CMK (cell line): ENCODE results near the gene SH3RF1.
"Not testable (repeated sequence)": the region's sequence is repeated elsewhere in the genome, so short reads cannot be mapped to it uniquely, and the experiment has no call there.

ENCODE experiments used
- DNase-seq: peaks from one replicate; pipeline ENCODE4 v3.0.0-alpha.2; 2010; ENCODE audit warnings: low read depth

SH3RF1 gene

GRCh38 chr4:169270810-169271691 is at the start of gene SH3RF1:
Gene SH3RF1, minus strand, starts transcription at chr4:169270956. Its CDS starts 1,744 bp downstream, at chr4:169269212.
- peak; percentile 37 for DNase-seq

DNA sequence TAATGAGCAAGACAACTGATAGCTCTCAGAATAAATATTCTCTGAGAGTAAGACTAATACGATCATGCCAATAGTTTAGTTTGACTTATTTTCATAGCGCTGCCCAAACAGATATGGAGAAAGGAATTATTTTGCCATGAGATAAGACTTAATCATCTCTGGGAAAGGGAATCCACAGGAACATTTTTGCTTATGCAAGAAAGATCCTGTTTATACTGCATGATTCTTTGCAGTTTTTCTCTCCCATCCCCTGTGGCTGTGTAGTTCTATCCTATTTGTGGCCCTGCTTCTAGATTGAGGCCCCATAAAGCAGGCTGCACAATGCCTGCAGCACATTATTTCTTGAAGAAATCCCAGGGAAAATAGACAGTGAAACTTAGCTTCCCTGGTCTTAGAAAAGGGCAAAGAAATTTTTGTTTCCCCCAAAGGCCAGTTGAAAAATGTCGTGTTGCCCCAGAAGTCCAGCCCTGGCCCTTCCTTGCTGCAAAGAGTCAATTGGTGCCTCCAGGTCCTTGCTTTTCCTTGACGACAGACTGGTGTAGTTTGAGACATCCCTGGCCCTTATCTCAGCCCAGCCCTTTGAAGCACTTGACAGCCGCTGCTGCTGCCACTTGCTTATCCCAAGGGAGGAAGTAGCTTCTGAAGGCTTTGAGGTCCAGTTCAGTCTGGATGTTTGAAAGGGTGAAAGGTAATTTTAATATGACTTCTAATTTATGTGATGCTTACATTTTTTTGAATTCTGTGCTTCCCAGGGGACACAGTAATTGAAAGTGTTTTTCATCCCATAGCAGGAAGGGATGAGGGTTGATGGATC is 45.0 kb upstream of the SH3RF1 start:
- DNase-seq, result no peak

DNA sequence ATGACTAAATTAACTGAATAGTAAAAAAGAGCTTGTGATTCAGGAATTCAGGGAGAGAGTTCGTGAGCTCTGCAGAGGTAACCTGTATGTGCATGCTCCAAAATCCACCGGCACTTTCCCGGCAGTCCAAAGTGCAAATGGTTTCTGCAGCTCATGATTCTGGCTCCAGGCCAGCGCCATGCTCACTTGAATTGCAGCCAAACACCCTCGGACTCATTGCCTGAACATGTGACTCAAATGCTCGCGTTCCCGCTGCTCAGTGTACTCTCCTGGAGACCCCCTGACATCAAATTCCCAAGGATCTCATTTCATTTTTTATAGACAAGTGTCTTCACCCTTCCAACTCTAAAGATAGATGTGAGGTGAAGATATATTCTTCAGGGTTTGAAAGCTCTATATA is 44.1 kb upstream of the SH3RF1 start:
- no peak for DNase-seq

- DNase-seq, result no peak
Measured at GRCh38 chr4:169313732-169314131, 43.0 kb upstream of the SH3RF1 start.

- DNase-seq, result no peak
Measured at GRCh38 chr4:169312690-169313422, 42.1 kb upstream of the SH3RF1 start.

DNA sequence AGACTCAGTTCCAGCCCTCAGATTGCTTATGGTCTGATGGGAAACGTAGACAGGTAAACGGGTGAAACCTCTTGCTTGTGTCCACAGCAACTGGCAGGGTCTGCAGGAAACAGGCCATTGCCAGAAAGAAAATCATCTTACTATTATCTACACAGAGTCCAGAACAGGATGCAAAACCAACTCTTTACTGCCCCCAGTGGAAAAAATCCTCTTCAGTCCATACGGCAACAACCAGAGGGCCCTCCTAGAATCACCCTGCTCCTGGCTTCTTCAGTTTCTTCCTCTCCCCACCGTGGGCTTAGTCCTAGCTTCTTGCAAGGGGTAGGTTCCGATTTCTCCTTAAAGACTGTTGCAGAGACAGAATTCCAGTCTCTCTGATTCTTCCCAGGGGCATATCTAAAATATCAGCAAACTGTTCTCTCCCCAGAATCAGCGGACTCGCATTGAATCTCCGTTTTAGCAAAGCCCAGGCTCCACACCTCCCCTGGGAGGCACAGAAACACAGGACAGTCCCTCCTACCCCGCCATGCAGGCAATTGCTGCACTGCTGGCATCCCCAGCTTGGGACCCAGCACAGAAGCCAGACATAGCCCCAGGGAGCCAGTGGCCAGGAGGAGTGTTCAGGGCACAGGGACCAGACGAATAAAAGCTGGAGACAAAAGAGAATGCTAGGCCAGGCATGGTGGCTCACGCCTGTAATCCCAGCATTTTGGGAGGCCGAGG is 41.0 kb upstream of the SH3RF1 start:
- peak; percentile 26 for DNase-seq

DNA sequence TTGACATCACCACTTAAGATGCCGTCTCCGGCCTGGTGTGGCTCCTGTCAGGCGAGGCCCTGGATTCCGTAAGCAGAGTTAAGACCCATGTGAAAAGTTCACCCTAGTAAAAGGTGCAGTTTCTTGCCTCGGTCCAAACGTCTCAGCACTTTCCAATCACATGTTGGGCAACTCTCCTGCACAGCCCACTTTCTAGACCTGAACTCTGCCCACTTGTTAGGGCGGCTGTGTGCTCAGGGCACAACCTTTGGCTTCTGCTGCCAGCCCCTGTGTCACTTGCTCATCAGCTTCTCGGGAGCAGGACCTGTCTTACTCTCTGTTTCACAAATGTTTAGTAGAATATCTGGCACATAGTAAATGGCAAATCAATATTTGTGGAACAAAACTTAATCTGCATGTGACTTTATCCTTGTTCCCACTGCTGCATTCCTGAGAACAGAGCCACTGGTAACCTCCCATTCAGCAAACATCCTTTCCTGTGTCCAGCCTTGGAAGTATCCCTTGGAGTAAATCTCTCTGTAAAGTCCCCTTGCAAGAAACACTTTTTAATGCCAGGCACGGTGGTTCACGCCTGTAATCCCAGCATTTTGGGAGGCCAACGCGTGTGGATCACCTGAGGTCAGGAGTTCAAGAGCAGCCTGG is 38.7 kb upstream of the SH3RF1 start:
- DNase-seq, result no peak

DNA sequence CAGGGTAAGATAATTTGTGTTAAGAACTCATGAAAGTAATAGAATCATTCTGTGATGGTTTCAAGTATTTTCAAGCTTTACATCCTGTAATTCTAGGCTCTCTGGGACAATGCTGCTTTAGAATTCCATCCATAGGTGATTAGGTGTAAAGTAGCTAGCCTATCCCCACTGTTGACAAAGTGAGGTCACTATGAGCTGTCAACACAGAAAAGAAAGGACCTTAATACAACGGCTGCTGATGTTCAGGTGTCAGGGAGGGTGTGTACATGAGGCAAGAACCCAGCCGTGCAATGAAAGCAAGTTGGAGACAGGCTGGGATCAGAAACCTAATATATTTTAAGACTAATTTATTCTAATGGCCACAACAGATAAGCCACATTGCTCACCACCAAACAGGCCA is 36.8 kb upstream of the SH3RF1 start:
- DNase-seq, result no peak

GRCh38 chr4:169305651-169306050 is 34.9 kb upstream of the SH3RF1 start:
- DNase-seq, result no peak

DNA sequence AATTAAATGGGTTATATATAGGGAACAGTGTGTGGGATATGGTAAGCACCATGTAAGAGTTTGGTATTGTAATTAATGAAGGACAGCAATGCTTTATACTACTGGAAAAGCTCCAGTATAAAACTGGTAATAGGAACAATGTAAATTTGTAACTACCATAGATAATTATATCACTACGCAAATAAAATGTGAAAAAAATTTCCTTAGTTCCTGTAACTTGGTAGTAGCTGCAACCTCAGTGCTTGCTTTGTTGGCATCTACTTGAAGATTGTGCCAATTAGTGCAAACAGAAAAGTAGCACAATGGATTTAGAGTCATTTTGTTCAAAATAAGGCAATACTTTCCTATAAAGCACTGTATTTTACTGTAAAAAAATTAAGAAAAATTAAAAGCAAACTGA is 34.4 kb upstream of the SH3RF1 start:
- no peak for DNase-seq

DNA sequence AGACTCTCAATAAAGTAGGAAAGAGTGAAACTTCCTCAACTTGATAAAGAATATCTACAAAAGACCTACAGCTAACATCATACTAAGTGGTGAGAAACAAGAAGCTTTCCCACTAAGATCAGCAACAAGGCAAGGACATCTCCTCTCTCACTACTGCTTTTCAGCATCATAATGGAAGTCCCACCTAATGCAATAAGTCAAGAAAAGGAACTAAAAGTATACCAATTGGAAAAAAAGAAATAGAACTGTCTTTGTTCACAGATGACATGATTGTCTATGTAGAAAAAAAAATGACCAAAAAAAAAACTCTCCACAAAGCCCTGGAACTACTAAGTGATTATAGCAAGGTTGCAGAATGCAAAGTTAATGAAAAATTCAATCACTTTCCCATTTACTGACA is 25.1 kb upstream of the SH3RF1 start:
- DNase-seq, result no peak

DNA sequence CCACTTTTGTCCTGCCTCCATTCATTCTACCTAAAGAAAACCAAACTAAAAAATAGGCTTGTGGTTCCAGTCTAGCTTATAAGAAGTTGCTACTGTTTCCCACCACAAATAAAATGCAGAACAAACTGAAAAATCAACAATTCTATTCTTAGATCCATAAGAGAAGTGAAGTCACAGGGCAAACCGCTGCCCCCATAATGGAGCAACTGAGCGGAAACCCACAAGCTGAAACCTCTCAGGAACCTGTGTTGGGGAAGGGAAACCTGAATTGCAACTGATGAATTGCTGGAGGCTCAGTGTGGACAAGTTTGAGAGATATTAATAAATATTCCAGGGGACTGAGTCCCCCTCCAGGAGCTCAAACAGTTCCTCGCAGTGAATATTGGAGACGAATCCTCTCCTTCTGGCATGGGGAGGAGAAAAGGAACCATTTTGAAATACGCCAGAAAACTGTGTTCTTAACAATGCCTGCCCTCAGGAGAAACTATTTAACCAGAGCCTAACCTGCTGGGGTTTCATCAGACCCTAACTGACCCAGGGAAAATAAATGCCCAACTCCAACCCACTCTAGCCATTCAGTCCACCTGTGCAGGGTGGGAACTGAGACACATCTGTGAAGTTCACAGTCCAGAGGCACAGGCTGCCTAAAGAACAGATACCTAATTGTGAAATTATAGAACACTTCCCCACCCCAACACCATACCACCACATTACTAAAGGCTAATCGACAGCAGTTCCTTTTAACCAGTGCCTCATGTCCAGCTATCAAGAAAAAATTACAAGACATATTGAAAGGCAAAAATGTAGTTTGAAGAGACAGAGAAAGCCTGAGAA is 22.8 kb upstream of the SH3RF1 start:
- DNase-seq, result no peak

DNA sequence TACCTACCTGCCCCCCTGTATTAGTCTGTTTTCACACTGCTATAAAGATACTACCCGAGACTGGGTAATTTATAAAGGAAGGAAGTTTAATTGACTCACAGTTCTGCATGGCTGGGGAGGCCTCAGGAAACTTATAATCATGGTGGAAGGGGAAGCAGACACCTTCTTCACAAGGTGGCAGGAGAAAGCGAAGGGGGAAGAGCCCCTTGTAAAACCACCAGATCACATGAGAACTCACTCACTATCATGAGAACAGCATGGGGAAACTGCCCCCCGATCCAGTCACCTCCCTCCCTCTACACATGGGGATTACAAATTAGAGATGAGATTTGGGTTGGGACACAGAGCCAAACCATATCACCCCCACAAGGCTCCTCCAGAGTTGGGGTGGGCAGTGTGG is 17.2 kb upstream of the SH3RF1 start:
- not testable (repeated sequence) for DNase-seq

- DNase-seq, result no peak
Measured at GRCh38 chr4:169286562-169287301, 16.0 kb upstream of the SH3RF1 start.

- DNase-seq, result no peak
Measured at GRCh38 chr4:169283114-169283509, 12.4 kb upstream of the SH3RF1 start.

DNA sequence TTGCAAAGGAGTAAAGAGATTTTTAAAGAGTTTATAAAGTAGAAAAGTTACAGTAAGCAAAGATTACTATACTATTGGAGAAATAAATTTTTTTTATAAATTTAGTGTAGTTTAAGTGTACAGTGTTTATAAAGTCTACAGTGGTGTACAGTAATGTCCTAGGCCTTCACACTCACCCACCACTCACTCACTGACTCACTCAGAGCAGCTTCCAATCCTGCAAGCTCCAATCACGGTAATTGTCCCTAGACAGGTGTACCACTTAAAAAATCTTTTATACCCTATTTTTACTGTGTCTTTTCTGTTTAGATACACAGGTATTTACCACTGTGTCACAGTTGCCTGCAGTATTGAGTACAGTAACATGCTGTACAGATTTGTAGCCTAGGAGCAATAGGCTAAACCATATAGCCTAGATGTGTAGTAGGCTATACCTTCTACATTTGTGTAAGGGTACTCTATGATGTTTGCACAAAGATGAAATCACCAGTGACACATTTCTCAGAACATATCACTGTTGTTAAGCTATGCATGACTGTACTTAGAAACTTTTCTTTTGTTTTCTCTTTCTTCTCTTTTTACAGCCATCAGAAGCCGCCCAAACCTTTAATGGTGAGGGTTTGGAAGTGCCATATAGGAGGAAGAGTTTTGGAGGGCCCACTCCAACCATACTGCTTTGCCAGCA is 11.8 kb upstream of the SH3RF1 start:
- no peak for DNase-seq

DNA sequence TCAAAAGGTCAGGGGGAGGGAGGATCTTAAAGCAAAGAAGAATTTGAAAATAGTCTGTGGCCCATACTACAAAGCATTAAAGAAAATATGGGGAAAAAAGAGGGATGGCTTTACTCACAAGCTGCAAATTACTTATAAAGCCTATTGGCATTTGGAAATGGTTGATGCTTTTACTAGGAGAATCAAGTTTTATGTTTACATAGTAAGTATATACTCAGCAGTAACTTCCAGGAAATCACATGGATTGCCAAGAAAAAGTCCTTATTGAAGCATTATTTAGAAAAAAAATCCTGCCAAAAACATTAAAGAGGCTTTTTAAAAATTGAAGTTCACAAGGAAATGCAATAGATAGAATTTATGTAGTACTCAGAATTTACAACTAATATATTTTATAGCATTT is 8.4 kb upstream of the SH3RF1 start:
- DNase-seq, result no peak

DNA sequence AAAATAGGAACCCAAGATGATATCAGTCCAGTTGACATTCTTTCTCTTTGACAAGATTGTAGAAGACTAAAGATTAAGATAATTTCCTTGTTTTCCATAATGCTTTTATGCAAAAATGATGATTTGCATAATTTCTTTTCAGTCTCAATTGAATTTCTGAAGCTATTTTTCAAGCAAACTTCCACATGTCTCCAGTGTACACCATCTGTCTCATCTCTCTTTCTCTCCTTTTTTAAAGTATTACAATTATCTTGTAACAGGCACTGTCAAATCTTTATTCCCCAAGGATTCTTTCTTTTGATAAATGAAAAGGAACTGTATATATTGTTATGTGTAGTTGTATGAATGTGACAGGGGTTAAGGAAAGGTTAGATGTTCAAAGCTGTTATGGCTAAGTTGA is 7.9 kb upstream of the SH3RF1 start:
- DNase-seq, result no peak

DNA sequence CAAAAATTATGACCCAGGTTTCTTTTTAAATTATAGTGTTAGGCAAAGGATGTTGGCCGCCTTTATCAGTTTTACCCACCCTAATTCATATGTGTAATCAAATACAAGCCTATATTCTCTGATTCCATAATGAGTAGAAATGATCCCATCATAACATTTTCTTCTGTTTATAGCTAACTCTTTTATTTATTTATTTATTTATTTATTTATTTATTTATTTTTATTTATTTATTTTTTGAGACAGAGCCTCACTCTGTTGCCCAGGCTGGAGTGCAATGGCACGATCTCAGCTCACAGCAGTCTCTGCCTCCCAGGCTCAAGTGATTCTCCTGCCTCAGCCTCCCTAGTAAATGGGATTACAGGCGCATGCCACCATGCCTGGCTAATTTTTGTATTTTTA is 7.1 kb upstream of the SH3RF1 start:
- DNase-seq, result not testable (repeated sequence)
